ENCODE results near the gene RRP1B.

DNA sequence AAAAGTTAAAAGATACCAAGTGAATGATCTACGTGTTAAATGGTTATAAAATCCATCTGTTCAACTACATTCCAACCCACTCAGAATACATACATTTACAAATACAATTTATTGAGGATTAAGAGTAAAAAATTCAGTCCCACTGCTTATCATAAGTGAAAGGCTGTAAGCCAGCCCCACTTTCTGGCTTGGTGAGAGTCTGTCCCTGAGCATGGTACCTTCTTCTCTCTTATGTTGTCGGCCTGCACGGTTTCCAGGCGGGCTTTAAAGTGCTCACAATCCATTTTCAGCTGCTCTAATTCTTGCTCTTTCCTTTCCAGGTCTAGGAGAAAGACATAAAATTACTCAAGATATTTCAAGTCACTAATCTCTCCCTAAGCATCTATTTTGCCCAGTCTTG lies 15.3 kb upstream of the RRP1B start:
- no peak for TF ChIP-seq JUND (IDR thresholded peaks at IDR 0.05)
- TF ChIP-seq, protein P1, sequence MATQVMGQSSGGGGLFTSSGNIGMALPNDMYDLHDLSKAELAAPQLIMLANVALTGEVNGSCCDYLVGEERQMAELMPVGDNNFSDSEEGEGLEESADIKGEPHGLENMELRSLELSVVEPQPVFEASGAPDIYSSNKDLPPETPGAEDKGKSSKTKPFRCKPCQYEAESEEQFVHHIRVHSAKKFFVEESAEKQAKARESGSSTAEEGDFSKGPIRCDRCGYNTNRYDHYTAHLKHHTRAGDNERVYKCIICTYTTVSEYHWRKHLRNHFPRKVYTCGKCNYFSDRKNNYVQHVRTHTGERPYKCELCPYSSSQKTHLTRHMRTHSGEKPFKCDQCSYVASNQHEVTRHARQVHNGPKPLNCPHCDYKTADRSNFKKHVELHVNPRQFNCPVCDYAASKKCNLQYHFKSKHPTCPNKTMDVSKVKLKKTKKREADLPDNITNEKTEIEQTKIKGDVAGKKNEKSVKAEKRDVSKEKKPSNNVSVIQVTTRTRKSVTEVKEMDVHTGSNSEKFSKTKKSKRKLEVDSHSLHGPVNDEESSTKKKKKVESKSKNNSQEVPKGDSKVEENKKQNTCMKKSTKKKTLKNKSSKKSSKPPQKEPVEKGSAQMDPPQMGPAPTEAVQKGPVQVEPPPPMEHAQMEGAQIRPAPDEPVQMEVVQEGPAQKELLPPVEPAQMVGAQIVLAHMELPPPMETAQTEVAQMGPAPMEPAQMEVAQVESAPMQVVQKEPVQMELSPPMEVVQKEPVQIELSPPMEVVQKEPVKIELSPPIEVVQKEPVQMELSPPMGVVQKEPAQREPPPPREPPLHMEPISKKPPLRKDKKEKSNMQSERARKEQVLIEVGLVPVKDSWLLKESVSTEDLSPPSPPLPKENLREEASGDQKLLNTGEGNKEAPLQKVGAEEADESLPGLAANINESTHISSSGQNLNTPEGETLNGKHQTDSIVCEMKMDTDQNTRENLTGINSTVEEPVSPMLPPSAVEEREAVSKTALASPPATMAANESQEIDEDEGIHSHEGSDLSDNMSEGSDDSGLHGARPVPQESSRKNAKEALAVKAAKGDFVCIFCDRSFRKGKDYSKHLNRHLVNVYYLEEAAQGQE (IDR thresholded peaks at IDR 0.05) = no peak
- no peak for TF ChIP-seq YY1 (IDR thresholded peaks at IDR 0.05)

All from liver (tissue), 2 donors.